Activated CD8-positive, alpha-beta memory T cell treated with anti-CD3 and anti-CD28 coated beads, Interleukin-2, amount 50 U/mL, for 48 hours (primary cell): ENCODE measurements around the gene PLIN1.

Experiments used
- DNase-seq: peaks from one replicate; pipeline ENCODE4 v3.0.0-alpha.2; 2020

The PLIN1 gene

DNA sequence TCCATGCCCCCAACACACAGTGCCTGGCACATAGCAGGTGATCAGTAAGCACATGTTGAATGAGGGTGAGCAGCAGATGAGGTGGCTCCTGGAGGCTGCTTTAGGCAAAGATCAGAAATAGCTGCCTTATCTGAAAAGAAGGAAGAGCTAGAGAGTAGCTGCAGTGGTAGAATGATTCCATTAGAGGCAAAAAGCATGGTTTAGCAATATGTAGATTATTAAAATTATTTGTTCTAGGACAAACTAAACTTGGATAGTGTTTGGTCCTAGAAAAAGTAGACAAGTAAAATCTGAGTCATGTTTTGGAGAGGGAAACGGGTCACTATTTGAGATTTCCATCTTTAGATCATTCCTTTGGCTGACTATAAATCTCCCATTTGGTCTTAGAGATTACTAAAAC lies 56.0 kb downstream of the PLIN1 start:
- DNase-seq: no peak

GRCh38 chr15:89621547-89621946 lies 57.6 kb downstream of the PLIN1 start:
- no peak for DNase-seq

GRCh38 chr15:89616228-89616627 lies 62.9 kb downstream of the PLIN1 start:
- DNase-seq: no peak

GRCh38 chr15:89615135-89615534 lies 64.0 kb downstream of the PLIN1 start:
- no peak for DNase-seq
